Activated CD8-positive, alpha-beta memory T cell treated with anti-CD3 and anti-CD28 coated beads, Interleukin-2, amount 50 U/mL, for 1 hour (primary cell): ENCODE measurements around the gene SCCPDH.
"Not testable (repeated sequence)": the region's sequence is repeated elsewhere in the genome, so short reads cannot be mapped to it uniquely, and the experiment has no call there.

Source experiments
- DNase-seq: peaks from one replicate; pipeline ENCODE4 v3.0.0-alpha.2; 2020; ENCODE audit errors: extremely low read depth

SCCPDH gene, protein sequence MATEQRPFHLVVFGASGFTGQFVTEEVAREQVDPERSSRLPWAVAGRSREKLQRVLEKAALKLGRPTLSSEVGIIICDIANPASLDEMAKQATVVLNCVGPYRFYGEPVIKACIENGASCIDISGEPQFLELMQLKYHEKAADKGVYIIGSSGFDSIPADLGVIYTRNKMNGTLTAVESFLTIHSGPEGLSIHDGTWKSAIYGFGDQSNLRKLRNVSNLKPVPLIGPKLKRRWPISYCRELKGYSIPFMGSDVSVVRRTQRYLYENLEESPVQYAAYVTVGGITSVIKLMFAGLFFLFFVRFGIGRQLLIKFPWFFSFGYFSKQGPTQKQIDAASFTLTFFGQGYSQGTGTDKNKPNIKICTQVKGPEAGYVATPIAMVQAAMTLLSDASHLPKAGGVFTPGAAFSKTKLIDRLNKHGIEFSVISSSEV

DNA sequence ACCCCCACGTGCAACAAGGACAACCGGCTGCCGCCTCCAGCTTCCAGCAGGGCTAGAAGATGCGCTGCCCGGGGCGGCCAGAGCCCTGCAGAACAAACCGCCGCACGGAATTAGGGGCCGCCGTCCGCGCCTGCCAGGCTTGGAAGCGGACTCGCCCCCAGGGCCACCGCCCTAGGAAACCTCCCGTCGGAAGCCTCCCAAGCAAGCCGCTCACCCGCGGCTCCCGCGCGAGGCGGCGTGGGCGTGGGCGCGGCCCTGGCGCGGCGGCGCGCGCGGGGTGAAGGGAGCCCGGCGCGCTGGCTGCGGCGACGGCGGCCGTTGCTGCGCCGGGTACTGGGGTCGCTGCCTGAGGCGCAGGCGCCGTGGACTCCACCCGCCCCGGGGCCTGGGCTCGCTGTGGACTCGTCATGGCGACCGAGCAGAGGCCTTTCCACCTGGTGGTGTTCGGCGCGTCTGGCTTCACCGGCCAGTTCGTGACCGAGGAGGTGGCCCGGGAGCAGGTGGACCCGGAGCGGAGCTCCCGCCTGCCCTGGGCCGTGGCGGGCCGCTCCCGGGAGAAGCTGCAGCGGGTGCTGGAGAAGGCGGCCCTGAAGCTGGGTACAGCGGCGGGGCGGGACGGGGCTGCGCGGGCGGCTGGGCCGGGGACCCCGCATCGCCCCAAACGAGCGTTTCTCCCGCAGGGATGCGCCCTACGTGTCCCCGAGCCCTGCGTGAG lies at the start of gene SCCPDH:
TSS of gene SCCPDH (plus strand) at position 394 of the 715 bp plus-strand sequence. CDS start at position 408, 14 bp downstream.
- DNase-seq, result peak; percentile 10

DNA sequence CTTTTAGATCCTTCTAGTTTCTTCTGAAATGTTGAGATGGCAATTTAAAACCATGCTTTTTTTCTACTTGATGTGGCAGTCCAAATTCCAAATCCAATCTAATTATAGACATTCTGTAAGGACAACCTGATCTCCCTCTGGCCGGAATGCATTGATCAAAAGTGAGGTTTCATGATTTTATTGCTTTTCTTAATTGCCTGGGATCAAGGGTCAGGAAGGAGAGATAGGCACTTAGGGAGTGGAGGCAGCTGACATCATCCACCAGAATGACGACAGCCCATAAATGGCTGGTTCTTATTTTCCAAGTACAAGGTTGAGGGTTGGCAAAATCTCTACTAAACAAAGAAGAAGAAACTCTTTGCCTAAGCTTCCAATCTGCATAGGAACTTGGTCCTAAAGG lies 46.4 kb upstream of the SCCPDH start:
- DNase-seq, result no peak

DNA sequence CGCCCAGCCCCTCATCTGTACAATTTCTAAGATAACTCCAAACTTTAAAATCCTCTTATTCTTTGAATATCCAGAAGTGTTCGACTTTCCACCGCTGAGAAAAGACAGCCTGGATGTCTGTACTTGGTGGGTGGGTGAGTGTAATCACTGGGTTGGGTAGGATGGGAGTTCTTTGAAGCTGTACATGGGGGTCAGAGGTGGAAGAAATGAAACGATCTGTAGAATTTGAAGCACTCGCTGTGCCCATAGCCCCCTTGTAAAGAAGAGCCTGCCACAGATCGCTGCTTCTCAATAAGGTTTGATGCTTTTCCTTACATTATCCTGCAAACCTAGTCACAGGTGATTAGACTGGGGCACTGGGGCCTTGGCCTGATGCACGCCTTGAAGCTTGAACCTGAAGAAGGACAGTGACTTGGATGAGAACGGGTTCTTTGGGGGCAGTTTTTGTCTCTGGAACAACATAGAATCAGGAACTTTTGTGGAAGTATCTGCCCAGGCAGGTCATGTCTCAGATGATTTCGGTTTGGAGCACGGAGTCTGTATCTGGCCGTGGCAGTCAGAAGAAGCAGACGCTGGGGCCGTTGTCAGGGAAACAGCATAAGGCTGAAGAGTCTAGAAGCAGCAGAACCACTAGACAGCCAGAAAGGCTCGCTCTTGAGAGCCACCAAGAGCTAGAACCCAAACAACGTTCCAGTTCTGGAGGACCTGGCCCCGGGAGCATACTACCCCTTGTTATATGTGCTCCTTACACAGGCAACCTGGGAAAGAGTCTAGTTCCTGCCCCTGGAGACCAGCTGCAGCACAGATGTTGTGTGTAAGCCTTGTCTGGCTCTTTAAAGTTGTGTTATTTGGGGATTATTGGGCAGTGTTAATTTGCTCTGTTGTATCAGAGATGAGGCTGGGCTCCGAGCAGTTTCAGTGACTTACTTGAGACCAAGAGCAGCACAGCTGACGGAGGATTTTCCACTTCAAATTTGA lies 45.1 kb upstream of the SCCPDH start:
- no peak for DNase-seq

DNA sequence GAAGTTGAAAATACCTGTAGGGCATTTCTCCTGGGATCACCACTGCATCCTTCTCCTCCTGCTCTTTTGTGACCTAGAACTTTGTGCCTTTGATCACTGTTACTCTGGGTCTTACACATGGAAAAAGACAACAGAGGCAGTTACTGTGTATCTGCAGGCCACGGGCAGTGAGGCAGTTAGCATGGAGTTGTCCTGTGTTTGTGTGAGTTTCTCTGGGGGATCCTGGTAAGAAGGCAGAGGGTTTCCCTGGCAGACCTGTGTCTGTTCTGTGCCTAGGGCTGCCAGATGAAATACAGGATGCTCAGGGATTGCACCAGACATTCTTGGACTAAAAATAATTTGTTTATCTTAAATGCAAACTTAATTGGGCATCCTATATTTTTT lies 44.4 kb upstream of the SCCPDH start:
- DNase-seq, result no peak

- DNase-seq, result no peak
Measured at GRCh38 chr1:246680190-246680589, 44.0 kb upstream of the SCCPDH start.

- no peak for DNase-seq
Measured at GRCh38 chr1:246680696-246681130, 43.5 kb upstream of the SCCPDH start.

- DNase-seq, result no peak
Measured at GRCh38 chr1:246681900-246682895, 42.0 kb upstream of the SCCPDH start.

DNA sequence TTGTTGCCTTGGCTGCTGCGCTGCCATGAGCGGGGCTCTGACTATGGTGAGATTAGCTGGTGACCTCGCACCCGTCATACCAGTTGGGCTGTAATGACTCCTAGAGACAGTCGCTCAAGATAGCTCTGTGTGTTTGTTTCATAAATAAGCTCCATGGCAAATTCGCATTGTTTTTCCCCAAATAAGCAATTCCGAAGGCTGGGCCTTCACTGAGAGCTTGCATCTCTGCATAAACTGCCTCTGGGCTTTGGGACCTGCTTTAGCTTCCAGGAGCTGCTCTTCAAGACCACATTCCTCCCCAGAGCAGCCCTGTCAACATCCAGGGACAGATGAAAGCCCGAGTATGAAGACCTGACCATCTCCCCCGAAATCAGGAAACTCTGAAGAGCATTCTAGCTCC lies 40.7 kb upstream of the SCCPDH start:
- no peak for DNase-seq

- DNase-seq, result no peak
Measured at GRCh38 chr1:246687002-246687401, 37.2 kb upstream of the SCCPDH start.

DNA sequence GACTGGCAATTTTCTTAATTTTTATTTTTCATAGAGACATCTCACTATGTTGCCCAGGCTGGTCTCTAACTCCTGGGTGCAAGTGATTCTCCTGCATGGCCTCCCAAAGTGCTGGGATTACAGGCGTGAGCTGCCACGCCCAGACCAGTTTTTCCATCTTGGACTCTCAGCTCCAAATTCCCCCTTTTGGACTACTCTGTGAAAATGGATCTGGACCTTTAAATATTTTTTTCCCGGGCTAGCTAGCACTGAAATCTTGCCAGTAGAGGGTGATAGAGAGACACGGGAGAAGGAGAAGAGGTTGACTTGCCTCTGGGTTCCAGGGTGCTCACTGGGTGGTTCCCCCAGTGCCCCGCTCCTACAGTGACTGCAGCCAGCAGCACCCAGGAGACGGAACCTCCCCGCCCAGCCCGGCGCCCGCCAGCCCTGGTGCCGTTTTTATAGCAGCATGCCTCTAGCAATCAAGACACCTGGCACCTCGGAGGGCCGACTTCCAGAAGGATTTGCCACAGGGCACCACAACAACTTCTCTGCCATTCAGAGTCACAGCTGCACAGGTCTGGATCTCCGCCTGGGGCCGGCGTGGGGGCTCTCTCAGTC lies 34.7 kb upstream of the SCCPDH start:
- no peak for DNase-seq

DNA sequence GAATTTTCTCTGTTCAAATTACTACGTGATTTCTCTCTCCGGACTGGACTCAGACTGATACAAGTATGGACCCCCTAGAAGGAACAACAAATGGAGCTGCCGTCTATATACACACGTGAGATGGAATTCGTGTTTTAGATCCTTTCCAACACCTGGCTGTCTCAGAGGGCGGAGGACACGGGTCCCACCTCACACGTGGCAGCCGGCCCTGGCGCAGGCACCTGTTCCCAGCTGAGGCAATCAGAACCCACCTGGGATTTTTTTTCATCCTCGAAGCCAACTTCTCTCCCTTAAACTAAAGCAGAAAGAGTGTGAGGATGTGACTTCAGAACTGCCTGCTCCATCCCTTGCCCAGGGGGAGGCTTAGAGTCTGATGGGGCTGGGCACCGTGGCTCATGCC lies 34.1 kb upstream of the SCCPDH start:
- no peak for DNase-seq

- DNase-seq, result no peak
Measured at GRCh38 chr1:246691622-246692495, 32.4 kb upstream of the SCCPDH start.

GRCh38 chr1:246694213-246694895 lies 29.9 kb upstream of the SCCPDH start:
- not testable (repeated sequence) for DNase-seq

DNA sequence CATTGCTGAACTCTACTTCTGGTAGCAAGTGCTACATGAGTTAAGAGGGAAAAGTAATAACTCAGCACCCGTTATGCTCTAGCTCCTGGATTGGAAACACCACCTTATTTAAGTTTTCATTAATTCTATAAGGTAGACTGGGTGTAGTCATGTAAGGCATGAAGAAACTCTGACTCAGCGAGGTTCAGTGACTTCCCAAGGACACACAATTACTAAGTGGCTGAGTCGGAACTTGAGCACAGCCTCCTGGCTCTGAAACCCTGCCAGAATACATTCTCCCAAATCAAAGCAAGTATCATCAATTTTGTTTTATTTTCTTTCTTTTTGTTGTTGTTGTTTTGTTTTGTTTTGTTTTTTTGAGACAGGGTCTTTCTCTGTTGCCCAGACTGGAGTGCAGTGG lies 29.1 kb upstream of the SCCPDH start:
- no peak for DNase-seq

- no peak for DNase-seq
Measured at GRCh38 chr1:246695666-246696065, 28.5 kb upstream of the SCCPDH start.

DNA sequence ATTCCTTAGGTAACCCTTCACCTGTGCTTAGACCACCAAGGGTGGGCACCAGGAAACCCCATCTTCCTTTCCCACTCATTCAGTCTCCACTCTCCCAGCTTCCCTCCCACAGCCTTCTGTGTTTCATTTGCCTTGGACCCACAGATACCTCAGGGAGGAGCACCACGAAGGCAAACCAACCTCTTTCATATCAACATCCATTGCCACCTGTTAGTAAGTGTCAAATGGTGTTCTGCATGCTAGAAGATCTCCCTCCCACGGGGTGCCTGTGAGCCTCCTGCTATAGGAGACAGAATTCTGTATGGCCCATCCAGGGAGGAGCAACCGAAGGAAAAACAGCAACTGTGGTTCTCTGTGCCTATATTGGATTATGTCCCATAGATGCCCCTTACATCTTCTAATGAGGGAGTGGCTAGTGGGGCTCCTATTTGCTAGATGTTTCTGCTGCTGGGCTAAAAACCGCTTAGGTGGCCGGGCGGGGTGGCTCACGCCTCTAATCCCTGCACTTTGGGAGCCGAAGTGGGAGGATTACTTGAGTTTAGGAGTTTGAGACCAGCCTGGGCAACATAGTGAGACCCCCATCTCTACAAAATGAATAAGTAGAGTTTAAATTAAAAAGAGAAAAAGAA lies 25.6 kb upstream of the SCCPDH start:
- no peak for DNase-seq

GRCh38 chr1:246699095-246699735 lies 25.0 kb upstream of the SCCPDH start:
- peak; percentile 48 for DNase-seq

DNA sequence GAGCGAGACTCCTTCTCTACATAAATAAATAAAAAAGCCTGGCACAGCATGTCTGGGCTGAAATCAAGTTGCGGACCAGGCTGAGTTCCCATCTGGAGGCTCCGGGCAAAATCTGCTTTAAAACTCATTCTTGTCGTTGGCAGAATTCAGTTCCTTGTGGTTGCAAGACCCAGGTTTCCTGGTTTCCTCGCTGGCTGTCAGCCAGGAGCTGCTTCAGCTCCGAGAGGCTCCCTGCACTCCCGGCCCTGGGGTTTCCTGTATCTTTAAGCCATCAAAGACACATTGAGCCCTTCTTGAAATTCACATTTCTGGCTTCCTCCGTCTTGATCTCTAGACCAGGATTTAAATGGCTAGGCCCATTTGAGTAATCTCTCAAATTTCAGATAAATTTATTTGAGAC lies 20.6 kb upstream of the SCCPDH start:
- no peak for DNase-seq
